H1 (cell line): ENCODE data around the gene DYDC1. TPM values are rescaled to one million over a fixed set of nuclear protein-coding genes. Genes with fewer than 3 reads are reported as not detected.

Source experiments
- CTCF ChIA-PET: fragments of 300-600 bp; sonication (Branson Sonifier 250); formaldehyde crosslinking; loops from one replicate; lab custom pipeline; 2021; ENCODE audit not compliant: partially characterized antibody; lab: Charles Lee
- POLR2A ChIA-PET: fragments of 300-600 bp; sonication (Branson Sonifier 250); formaldehyde crosslinking; loops from one replicate; lab custom pipeline; 2021; ENCODE audit warnings: inconsistent platforms; ENCODE audit not compliant: partially characterized antibody; lab: Charles Lee
- DNase-seq, 2 experiments: peaks; one replicate each; pipeline versions ENCODE4 v3.0.0 to v3.0.0-alpha.2; 2010 to 2022; ENCODE audit warnings: low spot score in 2 of 2, low read depth in 1 of 2, mixed read lengths in 1 of 2
- FAIRE-seq: peaks from 2 replicates; lab custom pipeline; 2011; peaks lifted over from hg19 to GRCh38; lab: Jason Lieb, UNC
- H2AFZ ChIP-seq: 2 replicates; pipeline ENCODE4 v1.8.1; 2012; ENCODE audit warnings: low read length, inconsistent platforms
- H2AK5ac ChIP-seq: 2 replicates; pipeline ENCODE4 v1.6.1; 2013; ENCODE audit warnings: low read depth, low read length
- H2BK120ac ChIP-seq: replicated peaks from 2 replicates; pipeline ENCODE3; 2013; ENCODE audit warnings: low read depth, low read length, inconsistent platforms
- H2BK12ac ChIP-seq: 2 replicates; pipeline ENCODE4 v1.6.1; 2013; ENCODE audit warnings: low read depth, low read length
- H2BK15ac ChIP-seq: 2 replicates; pipeline ENCODE4 v1.6.1; 2013; ENCODE audit warnings: low read length
- H2BK20ac ChIP-seq: 2 replicates; pipeline ENCODE4 v1.6.1; 2013; ENCODE audit warnings: low read length
- H2BK5ac ChIP-seq: 2 replicates; pipeline ENCODE4 v1.6.1; 2013; ENCODE audit warnings: low read depth, low read length
- H3K14ac ChIP-seq: 2 replicates; pipeline ENCODE4 v1.6.1; 2013; ENCODE audit warnings: inconsistent platforms; ENCODE audit not compliant: insufficient read length
- H3K18ac ChIP-seq: 2 replicates; pipeline ENCODE4 v1.6.1; 2013; ENCODE audit warnings: low read length; ENCODE audit errors: extremely low read depth
- H3K23ac ChIP-seq: 2 replicates; pipeline ENCODE4 v1.6.1; 2013; ENCODE audit warnings: inconsistent platforms; ENCODE audit not compliant: insufficient read length
- H3K23me2 ChIP-seq: 2 replicates; pipeline ENCODE4 v1.6.1; 2013; ENCODE audit warnings: low read depth, low read length
- H3K27ac ChIP-seq: 2 replicates; pipeline ENCODE4 v1.6.1; 2011; ENCODE audit warnings: low read depth, low read length, inconsistent platforms
- H3K27me3 ChIP-seq, 4 experiments: replicated peaks in 1 of 4; 1 replicate in 1 of 4; 2 replicates in 3 of 4; pipeline versions ENCODE4 v1.6.1 to v1.8.1; 2011 to 2013; ENCODE audit warnings: low read length in 3 of 4, mild to moderate bottlenecking in 3 of 4, inconsistent platforms in 2 of 4, mixed read lengths in 2 of 4, moderate library complexity in 1 of 4; ENCODE audit not compliant: control insufficient read depth in 3 of 4, insufficient read depth in 3 of 4; ENCODE audit errors: extremely low read depth in 1 of 4
- H3K36me3 ChIP-seq, 4 experiments: 2 replicates each; pipeline versions ENCODE4 v1.6.1 to v1.8.1; 2011 to 2013; ENCODE audit warnings: mild to moderate bottlenecking in 4 of 4, low read length in 3 of 4, moderate library complexity in 2 of 4, control low read depth in 1 of 4, inconsistent platforms in 1 of 4; ENCODE audit not compliant: insufficient read depth in 4 of 4, control insufficient read depth in 2 of 4
- H3K4ac ChIP-seq: replicated peaks from 2 replicates; pipeline ENCODE3; 2013; ENCODE audit warnings: low read length, low read depth, mixed read lengths, inconsistent platforms; ENCODE audit not compliant: insufficient read length
- H3K4me1 ChIP-seq, 4 experiments: replicated peaks in 1 of 4; 1 replicate in 1 of 4; 2 replicates in 3 of 4; pipeline versions ENCODE4 v1.6.1 to v1.8.1; 2011 to 2013; ENCODE audit warnings: low read length in 3 of 4, inconsistent platforms in 2 of 4, mixed read lengths in 1 of 4; ENCODE audit not compliant: insufficient read depth in 4 of 4, control insufficient read depth in 3 of 4
- H3K4me2 ChIP-seq, 2 experiments: 2 replicates each; pipeline versions ENCODE4 v1.6.1 to v1.8.1; 2011 to 2013; ENCODE audit warnings: low read depth in 2 of 2, low read length in 2 of 2, control low read depth in 1 of 2, inconsistent platforms in 1 of 2, mild to moderate bottlenecking in 1 of 2; ENCODE audit not compliant: insufficient read depth in 1 of 2
- H3K4me3 ChIP-seq, 4 experiments: fragments of 200-600, 300-600 bp in 1 of 4; sonication (generic), shearing (Covaris generic), sonication (Bioruptor Twin) in 1 of 4; 2 replicates each; pipeline versions ENCODE4 v1.5.1 to v1.8.1; 2011 to 2016; ENCODE audit warnings: low read length in 4 of 4, low read depth in 3 of 4, control low read depth in 2 of 4, inconsistent platforms in 2 of 4, mild to moderate bottlenecking in 2 of 4, mixed read lengths in 1 of 4, moderate library complexity in 1 of 4; ENCODE audit not compliant: insufficient read depth in 2 of 4; ENCODE audit errors: extremely low read depth in 1 of 4
- H3K56ac ChIP-seq: replicated peaks from 2 replicates; pipeline ENCODE3; 2013; ENCODE audit warnings: low read depth, mild to moderate bottlenecking, mixed read lengths, low read length, inconsistent platforms; ENCODE audit not compliant: insufficient read length
- H3K79me1 ChIP-seq: 2 replicates; pipeline ENCODE4 v1.6.1; 2013; ENCODE audit warnings: low read depth, low read length, control low read depth
- H3K79me2 ChIP-seq, 2 experiments: 2 replicates each; pipeline versions ENCODE4 v1.6.1 to v1.8.1; 2012 to 2013; ENCODE audit warnings: low read length in 2 of 2, mild to moderate bottlenecking in 2 of 2, inconsistent platforms in 1 of 2; ENCODE audit not compliant: insufficient read depth in 2 of 2, control insufficient read depth in 1 of 2
- H3K9ac ChIP-seq, 4 experiments: replicated peaks in 1 of 4; 1 replicate in 1 of 4; 2 replicates in 3 of 4; pipeline versions ENCODE4 v1.6.1 to v1.8.1; 2011 to 2013; ENCODE audit warnings: low read depth in 3 of 4, low read length in 3 of 4, control low read depth in 2 of 4, mild to moderate bottlenecking in 2 of 4, moderate library complexity in 2 of 4, inconsistent platforms in 1 of 4; ENCODE audit errors: extremely low read depth in 1 of 4
- H3K9me3 ChIP-seq, 2 experiments: 2 replicates each; pipeline versions ENCODE4 v1.6.1 to v1.8.1; 2012 to 2013; ENCODE audit warnings: mild to moderate bottlenecking in 2 of 2, moderate library complexity in 2 of 2, control low read depth in 1 of 2, inconsistent platforms in 1 of 2, low read depth in 1 of 2, low read length in 1 of 2, mixed read lengths in 1 of 2; ENCODE audit not compliant: insufficient read depth in 2 of 2
- H4K20me1 ChIP-seq, 2 experiments: replicated peaks in 1 of 2; 2 replicates each; pipeline versions ENCODE3 to v1.8.1; 2011 to 2013; ENCODE audit warnings: inconsistent platforms in 2 of 2, low read length in 2 of 2, mild to moderate bottlenecking in 1 of 2; ENCODE audit not compliant: insufficient read depth in 2 of 2, control insufficient read depth in 1 of 2
- H4K5ac ChIP-seq: 2 replicates; pipeline ENCODE4 v1.6.1; 2013; ENCODE audit warnings: low read length, low read depth, mixed read lengths, inconsistent platforms; ENCODE audit not compliant: insufficient read length
- H4K8ac ChIP-seq: 2 replicates; pipeline ENCODE4 v1.8.0; 2013; ENCODE audit warnings: mild to moderate bottlenecking, moderate library complexity, low read length, inconsistent platforms; ENCODE audit not compliant: insufficient read depth; ENCODE audit errors: extremely low read depth
- H4K91ac ChIP-seq: replicated peaks from 2 replicates; pipeline ENCODE3; 2013; ENCODE audit warnings: low read length, mixed read lengths, inconsistent platforms; ENCODE audit not compliant: insufficient read length
- EZH2 ChIP-seq: fragments of 200-600 bp; sonication (generic); IDR thresholded peaks from 2 replicates; pipeline ENCODE4 v1.7.1; 2012; ENCODE audit warnings: low read depth, mild to moderate bottlenecking, moderate library complexity, low read length, inconsistent platforms; ENCODE audit not compliant: severe bottlenecking
- JUN ChIP-seq: IDR thresholded peaks from 2 replicates; pipeline ENCODE4 v1.6.1; 2011; ENCODE audit warnings: low read depth, mild to moderate bottlenecking, improper control_type of control experiment, low read length
- POU5F1 ChIP-seq: IDR thresholded peaks from 2 replicates; pipeline ENCODE4 v1.6.1; 2011; ENCODE audit warnings: low read depth, mild to moderate bottlenecking, low read length, moderate library complexity
- WGBS, 2 experiments: shearing (Covaris generic) in 1 of 2; methylation state at CpG; one replicate each; pipeline versions ENCODE4 v1.1.6 to v1.1.7; 2013 to 2015; ENCODE audit warnings: low lambda C conversion rate in 2 of 2, mixed read lengths in 2 of 2, inconsistent platforms in 1 of 2, low coverage in 1 of 2, missing lambda C conversion rate in 1 of 2; ENCODE audit not compliant: insufficient replicate concordance in 2 of 2, insufficient coverage in 1 of 2, insufficient read length in 1 of 2; ENCODE audit errors: extremely low coverage in 1 of 2, missing lambda C conversion rate in 1 of 2; 5-methylcytosine and 5-hydroxymethylcytosine counted together
- polyA plus RNA-seq, 7 experiments: library from polyadenylated mRNA; depleted of rRNA in 3 of 7; stranded (reverse) in 5 of 7; unstranded in 2 of 7; fragments of >200 nt in 5 of 7; fragments of 200-250 nt in 2 of 7; gene quantifications; 1 replicate in 5 of 7; 2 replicates in 1 of 7; 4 replicates in 1 of 7; pipeline versions ENCODE4 v1.2.1 to v1.2.3, GENCODE V29; 2011 to 2013; ENCODE audit warnings: missing spikeins in 2 of 7, mixed read lengths in 2 of 7
- total RNA-seq: library from RNA; stranded (reverse); fragmentation: NEBNext Ultra II Directional; extraction: Animal tissue kit (Norgen Biotek cat#: 25700); gene quantifications from 2 replicates; pipeline ENCODE4 v1.2.1, GENCODE V29; 2021
- TF ChIP-seq, protein P1 (sequence below): IDR thresholded peaks from 2 replicates; pipeline ENCODE4 v1.6.1; 2012; ENCODE audit warnings: low read length, inconsistent platforms

Gene DYDC1
- total and polyA plus RNA-seq, 2 of the 8 experiments (the other 6 are each of a cell fraction or from before 2014, with no cell fraction given), result not detected

DNA sequence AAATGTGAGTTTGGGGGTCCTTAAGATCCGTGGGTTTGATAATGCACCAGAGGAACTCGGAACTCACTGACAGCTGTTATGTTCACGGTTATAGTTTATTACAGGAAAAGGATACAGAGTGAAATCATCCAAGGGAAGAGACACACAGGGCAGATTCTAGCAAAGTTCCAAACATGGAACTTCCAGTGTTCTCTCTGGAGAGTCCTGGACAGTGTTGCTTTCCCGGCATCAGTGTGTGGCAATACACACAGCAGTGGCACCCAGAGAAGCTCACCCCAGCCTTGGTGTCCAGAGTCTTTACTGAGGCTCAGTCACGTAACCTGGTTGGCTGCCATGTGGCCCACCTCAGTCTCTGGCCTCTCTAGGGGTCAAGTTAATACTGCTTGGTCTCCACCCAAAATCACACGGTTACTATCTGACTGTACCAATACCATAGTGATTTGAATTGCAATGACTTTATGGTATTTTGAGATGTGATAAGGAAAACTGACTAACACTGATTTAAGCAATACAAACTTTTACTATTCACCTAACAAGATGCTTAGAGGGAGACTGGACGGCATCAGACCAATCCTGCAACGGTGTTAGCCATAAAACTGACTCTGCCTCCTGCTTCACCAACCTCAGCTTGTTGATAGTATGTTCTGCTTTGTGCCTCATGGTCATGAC is 43.7 kb upstream of the DYDC1 start:
- Histone ChIP-seq H3K36me3 (no peaks in the 10 kb centered on the region), H4K20me1 (no peaks in the 10 kb centered on the region), H3K4me2 (no peak overlapping the region), H3K14ac (no peak overlapping the region), H3K56ac (no peak overlapping the region), H3K18ac (no peak overlapping the region), H3K4me1 (no peaks in the 10 kb centered on the region; a peak in 1 of 7 replicates), H2BK15ac (no peak overlapping the region), H3K27me3 (no peaks in the 10 kb centered on the region), H2BK120ac (no peak overlapping the region), H3K27ac (no peak overlapping the region), H2BK20ac (no peak overlapping the region), H3K79me1 (no peaks in the 10 kb centered on the region), H3K9me3 (no peaks in the 10 kb centered on the region), H3K23me2 (no peaks in the 10 kb centered on the region), H3K23ac (no peak overlapping the region), H2AK5ac (no peak overlapping the region), H2BK5ac (no peak overlapping the region), H3K9ac (no peak overlapping the region), H3K4me3 (no peak overlapping the region), H3K79me2 (no peaks in the 10 kb centered on the region), H4K8ac (no peak overlapping the region), H4K91ac (no peak overlapping the region), H4K5ac (no peak overlapping the region), H3K4ac (no peak overlapping the region), H2AFZ (no peak overlapping the region), H2BK12ac (no peak overlapping the region)
- ChIA-PET CTCF (interaction anchor here (1.1 kb wide), 1 partner anchor 15 kb away, joined by 3 read pairs; no protein-coding TSS in a partner anchor), POLR2A (no interaction called here)
- 95% methylated on average over 8 of the region's 8 CpGs; no CpG with 5 or more reads in 1 of the 2 experiments for WGBS, 2 experiments
- TF ChIP-seq, protein P1, sequence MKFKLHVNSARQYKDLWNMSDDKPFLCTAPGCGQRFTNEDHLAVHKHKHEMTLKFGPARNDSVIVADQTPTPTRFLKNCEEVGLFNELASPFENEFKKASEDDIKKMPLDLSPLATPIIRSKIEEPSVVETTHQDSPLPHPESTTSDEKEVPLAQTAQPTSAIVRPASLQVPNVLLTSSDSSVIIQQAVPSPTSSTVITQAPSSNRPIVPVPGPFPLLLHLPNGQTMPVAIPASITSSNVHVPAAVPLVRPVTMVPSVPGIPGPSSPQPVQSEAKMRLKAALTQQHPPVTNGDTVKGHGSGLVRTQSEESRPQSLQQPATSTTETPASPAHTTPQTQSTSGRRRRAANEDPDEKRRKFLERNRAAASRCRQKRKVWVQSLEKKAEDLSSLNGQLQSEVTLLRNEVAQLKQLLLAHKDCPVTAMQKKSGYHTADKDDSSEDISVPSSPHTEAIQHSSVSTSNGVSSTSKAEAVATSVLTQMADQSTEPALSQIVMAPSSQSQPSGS, result no peak
- no peak for TF ChIP-seq EZH2
- TF ChIP-seq JUN, result no peak
- no peak for TF ChIP-seq POU5F1
- FAIRE-seq, result no peak
- no peak for DNase-seq
